Effector CD8-positive, alpha-beta T cell (primary cell): ENCODE measurements around the gene XPNPEP2.

Source experiments
- DNase-seq: peaks from one replicate; lab custom pipeline; 2025; lab: John Stamatoyannopoulos, UW

The XPNPEP2 gene

GRCh38 chrX:129779747-129780146 is 41.0 kb downstream of the XPNPEP2 start, which contains the start of gene SASH3:
Gene SASH3 (plus strand): TSS chrX:129779949. CDS start chrX:129780098, 149 bp downstream.
- peak; percentile 24 for DNase-seq

- no peak for DNase-seq
Observed at GRCh38 chrX:129780441-129781105, 41.8 kb downstream of the XPNPEP2 start.

DNA sequence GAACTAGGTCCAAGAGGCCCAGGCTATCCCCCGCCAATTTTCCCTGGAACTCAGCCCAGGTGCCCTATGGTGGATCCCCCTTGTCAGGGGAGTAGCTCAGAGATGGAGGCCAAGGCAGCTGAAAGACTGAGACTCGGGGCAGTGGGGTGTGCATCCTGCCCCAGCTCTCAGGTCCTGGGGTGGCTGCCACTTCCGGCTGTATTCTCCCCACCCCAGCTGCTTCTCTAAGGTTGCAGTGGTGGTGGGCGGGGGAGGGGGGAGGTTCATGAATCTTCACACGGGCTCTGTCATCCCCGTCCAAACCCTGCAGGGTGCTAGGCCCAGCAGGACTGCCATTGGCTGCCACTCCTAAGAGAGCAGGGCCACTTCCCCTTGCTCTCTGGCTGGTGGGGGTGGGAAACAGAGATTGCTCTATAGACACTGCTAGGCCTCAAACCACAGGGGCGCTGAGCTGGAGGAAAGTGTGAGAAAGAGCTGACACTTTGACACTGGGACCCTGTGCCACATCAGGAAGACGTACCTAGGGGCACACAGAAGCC is 42.4 kb downstream of the XPNPEP2 start:
- peak; percentile 56 for DNase-seq

DNA sequence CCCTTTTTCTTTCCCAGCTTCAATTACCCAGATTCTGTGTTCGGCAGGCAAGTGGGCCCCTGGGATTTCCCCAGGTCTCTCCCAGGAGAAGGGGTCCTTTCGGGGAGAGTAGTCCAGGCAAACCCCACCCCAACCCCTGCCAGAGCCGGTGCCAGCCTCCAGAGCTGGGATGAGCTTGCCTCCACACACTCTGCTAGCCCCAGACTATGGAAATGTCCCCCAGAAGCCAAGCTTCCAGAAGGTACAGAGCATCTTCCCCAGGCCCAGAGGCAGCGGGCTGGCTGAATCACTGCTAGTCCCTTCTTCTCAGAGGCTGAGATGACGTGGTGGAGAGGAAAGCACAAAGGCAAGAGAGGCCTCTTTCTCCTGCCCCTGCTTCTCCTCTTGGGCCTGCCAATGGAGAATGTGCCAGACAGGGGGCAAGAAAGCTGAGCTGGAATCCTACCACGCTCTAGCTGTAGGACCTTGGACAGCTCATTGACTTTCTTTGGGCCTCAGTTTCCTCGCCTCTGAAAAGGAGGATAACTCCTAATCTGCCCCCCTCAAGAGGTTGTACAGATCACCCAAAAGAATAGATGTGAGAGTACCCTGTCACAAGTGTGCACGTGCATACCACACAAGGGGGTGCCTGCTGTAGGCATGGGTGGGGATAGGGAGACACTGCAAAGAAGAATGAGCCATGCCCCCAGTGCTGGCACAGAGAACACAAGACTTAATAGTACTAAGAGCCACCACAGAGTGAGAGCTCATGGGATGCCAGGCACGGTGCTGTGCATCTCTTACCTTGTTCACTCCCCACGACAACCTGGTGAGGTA is 43.1 kb downstream of the XPNPEP2 start:
- DNase-seq, result peak; percentile 7

GRCh38 chrX:129782706-129783105 is 43.9 kb downstream of the XPNPEP2 start:
- no peak for DNase-seq

DNA sequence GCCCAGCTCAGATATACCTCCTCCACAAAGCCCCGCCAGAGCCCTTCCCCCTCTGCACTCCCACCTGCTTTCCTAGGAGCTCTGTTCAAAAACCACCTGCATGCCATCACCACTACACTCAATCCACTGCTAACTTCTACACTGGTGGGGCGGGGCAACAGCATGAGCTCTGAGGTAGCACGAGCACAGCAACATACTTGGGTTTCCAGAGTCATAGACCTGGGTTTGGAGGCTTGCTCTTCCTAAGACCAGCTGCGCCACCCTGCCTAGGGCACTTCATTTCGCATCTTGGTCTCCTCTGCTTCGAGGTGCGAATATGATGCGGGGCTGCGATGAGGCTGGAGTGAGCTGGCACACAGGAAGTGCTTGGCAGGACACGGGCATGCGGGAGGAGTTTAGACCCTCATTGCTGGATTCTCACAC is 44.5 kb downstream of the XPNPEP2 start:
- no peak for DNase-seq

DNA sequence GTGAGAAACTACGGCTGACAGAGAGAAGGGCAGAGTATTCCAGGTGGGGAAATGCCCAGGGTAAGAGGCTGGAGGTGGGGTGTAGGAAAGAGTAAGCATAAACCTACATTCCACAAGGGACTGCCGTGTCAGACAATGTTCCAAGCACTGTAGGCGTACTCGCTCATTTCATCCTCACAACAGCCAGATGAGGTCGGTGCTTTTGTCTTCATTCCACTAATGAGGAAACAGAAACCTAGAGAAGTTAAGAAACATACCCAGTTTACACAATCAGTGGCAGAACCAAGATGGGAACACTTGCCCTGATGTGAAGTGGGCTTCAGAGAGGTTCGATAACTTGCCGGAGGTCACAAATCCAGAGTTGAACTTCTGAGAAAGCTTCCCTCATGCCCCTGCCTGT is 45.6 kb downstream of the XPNPEP2 start:
- no peak for DNase-seq

GRCh38 chrX:129785160-129785947 is 46.6 kb downstream of the XPNPEP2 start:
- no peak for DNase-seq

- no peak for DNase-seq
Observed at GRCh38 chrX:129786210-129786651, 47.5 kb downstream of the XPNPEP2 start.

GRCh38 chrX:129787336-129788055 is 48.7 kb downstream of the XPNPEP2 start:
- DNase-seq, result no peak

DNA sequence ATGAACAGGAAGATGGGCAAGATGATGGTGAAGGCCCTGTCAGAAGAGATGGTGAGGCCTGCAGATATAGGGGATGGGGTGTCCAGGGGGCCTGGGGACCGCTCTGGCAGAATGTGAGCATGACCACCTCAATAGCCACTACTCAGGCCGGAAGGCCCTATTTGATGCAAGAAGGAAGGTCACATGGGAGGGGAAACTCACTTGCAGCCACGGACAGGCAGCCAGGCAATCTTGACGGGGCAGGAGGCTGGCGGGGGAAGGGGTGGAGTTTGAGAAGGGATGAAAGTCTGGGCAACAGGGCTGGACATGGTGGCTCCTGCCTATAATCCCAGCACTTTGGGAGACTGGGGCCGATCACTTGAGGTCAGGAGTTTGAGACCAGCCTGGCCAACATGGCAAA is 49.7 kb downstream of the XPNPEP2 start:
- no peak for DNase-seq

DNA sequence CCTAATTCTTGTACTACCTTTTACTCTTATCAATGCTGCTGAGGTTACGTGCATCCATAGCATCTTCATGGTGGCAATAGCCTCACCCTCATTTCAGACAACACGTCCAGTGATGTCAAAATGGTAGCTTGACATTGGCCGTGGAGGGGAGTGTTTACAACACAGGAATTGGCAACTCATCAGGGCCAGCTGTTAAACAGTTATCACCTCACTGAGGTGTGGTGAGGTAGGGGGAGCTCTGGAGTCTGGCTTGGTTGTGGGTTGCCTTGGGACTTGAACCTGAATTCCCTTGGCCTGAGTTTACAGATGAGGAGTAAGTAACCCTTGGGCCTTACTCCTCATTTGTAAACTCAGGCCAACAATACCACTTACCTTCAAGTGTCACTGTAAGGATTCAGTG is 51.4 kb downstream of the XPNPEP2 start:
- DNase-seq, result no peak

GRCh38 chrX:129790808-129791207 is 52.0 kb downstream of the XPNPEP2 start:
- DNase-seq, result no peak

DNA sequence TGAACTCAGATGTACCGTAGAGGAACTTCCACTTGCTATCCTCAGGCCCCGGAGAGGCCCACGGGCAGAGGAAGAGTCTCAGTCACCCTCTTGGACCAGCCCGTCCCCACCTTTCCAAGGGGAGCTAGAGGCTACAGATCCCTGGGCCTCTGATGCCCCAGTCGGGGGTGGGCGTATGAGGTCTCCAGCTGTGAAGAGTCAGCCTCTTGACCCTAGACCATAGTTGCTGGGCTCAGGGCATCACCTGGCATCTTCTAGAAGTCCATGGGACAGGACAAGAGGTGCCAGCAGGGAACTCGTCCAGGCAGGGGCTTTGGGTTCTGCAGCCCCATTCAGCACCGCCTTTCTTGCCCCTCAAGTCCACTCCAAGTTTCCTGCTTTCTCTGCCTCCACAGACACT is 52.6 kb downstream of the XPNPEP2 start:
- no peak for DNase-seq

DNA sequence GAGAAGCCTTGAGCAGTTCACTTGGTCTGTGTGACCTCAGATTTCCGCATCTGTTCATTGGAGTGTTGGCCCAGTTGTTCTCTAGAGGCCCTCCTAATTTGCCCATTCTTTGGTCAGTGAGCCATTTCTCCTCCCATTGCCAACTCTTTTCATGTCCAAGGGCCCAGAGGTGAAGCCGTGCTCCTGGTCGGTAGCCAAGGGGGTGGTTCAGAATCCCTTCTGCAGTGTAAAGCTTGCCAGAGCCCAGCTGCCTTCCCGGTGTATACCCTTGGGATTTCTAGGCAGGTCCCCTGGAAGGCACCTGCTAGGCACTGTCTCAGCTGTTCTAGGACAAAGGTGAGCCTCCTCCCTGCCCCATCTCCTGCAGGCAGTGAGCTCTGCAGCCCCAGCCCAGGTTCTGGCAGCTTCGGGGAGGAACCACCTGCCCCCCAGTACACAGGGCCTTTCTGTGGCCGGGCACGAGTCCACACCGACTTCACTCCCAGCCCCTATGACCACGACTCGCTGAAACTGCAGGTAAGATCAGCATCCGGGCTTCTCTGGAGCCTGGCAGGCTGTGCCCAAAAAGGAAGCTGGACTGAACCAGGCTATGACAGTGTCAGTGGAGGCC is 53.3 kb downstream of the XPNPEP2 start:
- DNase-seq, result no peak

GRCh38 chrX:129792586-129793291 is 54.0 kb downstream of the XPNPEP2 start:
- no peak for DNase-seq

DNA sequence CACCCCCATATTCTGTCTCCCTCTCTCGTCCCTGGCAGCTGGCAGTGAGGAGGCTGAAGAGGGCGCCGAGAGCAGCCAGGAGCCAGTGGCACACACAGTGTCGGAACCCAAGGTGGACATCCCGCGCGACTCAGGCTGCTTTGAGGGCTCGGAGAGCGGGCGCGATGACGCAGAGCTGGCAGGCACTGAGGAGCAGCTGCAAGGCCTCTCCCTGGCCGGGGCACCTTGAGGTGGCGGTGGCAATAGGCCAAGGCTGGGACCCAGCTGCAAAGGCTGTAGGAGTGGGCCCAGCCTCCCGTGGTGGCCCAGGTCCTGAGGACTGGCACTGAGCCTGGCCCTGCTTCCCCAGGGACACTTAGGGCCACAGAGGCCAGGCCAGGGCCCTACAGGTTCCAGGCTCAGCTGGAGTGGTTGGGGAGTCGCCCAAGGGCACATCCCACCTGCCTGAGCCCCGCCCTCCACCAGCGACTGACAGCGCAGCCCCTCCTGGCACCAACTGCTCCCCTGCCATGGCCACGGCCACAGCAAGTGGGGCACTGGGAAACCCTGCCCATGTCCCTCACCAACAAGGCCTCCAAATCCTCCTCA is 54.9 kb downstream of the XPNPEP2 start:
- no peak for DNase-seq

DNA sequence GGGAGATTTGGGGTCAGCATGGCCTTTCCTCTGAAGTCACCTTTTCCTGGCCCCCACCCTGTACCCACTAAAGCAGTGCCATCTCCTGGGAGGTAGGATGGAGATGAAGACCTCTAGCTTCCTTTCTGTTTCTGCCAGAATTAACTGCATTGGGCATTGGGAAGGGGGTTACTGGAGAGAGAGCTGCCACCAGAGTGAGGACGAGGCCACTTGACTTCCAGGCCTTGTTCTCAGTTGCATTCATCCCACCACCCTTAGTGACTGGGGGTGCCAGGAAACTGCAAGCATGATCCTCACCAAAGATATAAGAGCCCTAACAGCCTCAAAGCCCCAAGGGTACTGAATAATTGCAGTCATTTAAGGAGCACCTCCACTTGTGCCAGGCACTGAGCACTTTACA is 56.8 kb downstream of the XPNPEP2 start:
- DNase-seq, result no peak

GRCh38 chrX:129797251-129797906 is 58.6 kb downstream of the XPNPEP2 start:
- DNase-seq, result no peak
